HFF-Myc (cell line): ENCODE data around the gene UTP4.

Experiments
- DNase-seq: peaks from one replicate; pipeline ENCODE4 v3.0.0-alpha.2; 2011; ENCODE audit warnings: low read depth; ENCODE audit errors: extremely low read depth
- H3K4me3 ChIP-seq: replicated peaks from 2 replicates; pipeline ENCODE4 v1.5.1; 2011; ENCODE audit warnings: low read depth, mild to moderate bottlenecking, control low read depth, low read length
- TF ChIP-seq, protein P1 (sequence below): IDR thresholded peaks from 2 replicates; pipeline ENCODE4 v1.5.1; 2012; ENCODE audit warnings: mild to moderate bottlenecking, low read depth, low read length, control low read depth; ENCODE audit errors: missing control alignments

UTP4 gene

DNA sequence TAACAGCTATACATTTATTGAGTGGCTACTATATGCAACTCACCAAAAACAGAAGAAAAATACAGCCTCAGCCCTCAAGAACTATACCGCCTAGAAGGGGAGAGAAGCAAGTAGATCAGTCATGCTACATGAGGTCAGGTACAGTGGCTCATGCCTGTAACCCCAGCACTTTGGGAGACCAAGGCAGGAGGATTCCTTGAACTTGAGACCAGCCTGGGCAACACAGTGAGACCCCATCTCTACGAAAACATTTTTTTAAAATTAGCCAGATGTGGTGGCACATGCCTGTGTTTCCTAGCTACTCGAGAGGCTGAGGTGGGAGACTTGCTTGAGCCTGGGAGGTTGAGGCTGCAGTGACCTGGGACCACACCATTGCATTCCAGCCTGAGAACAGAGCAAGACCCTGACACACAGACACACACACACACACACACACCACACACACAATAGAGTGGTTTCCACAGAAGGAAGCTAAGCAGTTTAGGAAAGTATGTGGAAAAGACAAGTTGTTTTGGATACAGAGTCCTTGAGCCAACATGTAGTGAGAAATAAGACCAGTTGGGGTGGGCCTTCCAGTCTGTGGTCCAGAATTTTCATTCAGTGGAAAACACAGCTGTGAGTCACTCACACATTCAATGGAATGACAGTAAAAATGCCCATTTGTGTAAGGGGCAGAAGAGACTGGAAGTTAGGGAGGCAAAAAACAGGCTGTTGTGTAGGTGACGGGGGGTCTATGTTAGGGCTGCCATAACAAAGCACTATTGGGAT is 43.8 kb downstream of the UTP4 start:
- H3K4me3 ChIP-seq: no peak overlapping the region
- TF ChIP-seq, protein P1, sequence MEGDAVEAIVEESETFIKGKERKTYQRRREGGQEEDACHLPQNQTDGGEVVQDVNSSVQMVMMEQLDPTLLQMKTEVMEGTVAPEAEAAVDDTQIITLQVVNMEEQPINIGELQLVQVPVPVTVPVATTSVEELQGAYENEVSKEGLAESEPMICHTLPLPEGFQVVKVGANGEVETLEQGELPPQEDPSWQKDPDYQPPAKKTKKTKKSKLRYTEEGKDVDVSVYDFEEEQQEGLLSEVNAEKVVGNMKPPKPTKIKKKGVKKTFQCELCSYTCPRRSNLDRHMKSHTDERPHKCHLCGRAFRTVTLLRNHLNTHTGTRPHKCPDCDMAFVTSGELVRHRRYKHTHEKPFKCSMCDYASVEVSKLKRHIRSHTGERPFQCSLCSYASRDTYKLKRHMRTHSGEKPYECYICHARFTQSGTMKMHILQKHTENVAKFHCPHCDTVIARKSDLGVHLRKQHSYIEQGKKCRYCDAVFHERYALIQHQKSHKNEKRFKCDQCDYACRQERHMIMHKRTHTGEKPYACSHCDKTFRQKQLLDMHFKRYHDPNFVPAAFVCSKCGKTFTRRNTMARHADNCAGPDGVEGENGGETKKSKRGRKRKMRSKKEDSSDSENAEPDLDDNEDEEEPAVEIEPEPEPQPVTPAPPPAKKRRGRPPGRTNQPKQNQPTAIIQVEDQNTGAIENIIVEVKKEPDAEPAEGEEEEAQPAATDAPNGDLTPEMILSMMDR: no peak
- no peak for DNase-seq

DNA sequence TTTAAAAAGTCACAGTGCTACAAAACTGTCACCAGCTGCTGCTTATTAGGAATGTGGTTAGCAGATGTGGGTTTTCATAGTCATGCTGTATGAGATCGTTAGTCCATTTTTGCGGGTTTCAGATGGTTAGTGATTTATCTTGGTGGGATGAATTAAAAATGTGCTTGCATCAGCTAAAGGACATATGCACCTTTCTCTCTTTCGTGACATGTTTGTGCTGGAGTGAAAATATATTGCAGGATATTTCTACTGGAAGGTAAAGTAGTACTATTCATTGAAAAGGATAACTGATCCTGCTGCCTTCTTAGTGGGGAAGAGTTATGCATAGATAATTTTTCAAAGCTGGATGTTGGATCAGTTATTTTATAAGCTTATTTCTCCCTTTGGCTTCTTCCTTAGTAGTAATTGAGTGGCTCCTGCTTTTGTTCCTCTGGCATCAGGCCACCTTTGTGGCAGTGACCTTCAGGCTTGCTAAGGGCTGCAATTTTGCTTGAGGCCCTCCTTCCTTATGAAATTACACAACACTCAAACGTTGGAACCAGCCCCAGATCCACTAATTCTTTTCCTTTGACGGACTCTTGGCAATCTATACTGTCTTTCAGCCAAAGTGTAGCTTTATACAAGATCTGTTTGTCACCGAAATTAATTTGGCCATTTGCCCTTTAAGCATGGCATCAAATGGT is 47.0 kb downstream of the UTP4 start:
- no peak overlapping the region for H3K4me3 ChIP-seq
- TF ChIP-seq, protein P1: no peak
- DNase-seq: peak; percentile 89

DNA sequence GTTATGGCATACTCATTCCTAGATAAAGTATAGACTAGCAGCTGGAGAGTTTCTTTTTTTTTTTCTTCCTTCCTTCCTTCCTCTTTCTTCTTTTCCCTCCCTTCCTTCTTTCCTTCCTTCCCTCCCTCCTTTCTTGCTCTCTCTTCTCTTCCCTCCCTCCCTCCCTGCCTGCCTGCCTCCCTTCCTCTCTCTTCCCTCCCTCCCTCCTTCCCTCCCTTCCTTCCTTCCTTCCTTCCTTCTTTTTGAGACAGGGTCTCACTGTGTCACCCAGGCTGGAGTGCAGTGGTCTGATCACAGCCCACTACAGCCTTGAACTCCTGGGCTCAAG is 47.5 kb downstream of the UTP4 start:
- TF ChIP-seq, protein P1: no peak
- no peak overlapping the region for H3K4me3 ChIP-seq
- no peak for DNase-seq

DNA sequence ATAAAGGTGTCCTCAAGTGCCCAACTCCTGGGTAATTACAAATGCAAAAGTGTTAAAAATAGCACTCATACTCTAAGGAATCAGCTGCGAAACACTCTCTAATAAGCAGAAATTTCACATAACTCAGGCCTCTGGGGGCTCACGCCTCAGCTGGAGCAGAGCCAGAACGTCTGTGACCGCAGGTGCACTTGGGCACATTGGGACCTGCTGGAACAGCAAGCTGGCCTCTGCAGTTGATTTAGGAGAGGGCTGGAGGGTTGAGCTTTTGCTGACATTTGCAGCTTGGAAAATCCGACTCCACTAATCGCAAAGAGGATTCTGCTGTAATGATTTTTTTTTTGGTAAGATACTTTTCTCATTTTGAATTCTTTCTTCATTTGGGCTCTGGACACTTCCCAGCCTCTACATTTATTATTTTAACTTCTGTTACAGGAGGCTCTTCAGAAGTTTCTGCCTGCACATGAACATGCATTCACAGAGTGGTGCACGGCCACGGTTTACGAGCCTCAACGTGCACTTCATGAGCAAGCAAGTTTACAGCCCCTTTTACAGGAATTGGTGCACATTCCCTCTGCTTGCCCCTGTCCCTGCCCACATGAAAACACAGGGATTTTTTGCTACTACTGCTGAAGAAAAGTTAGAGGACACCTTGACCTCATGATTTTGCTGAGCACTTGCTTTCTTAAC is 50.4 kb downstream of the UTP4 start:
- H3K4me3 ChIP-seq: no peak overlapping the region
- TF ChIP-seq, protein P1: no peak
- DNase-seq: no peak

DNA sequence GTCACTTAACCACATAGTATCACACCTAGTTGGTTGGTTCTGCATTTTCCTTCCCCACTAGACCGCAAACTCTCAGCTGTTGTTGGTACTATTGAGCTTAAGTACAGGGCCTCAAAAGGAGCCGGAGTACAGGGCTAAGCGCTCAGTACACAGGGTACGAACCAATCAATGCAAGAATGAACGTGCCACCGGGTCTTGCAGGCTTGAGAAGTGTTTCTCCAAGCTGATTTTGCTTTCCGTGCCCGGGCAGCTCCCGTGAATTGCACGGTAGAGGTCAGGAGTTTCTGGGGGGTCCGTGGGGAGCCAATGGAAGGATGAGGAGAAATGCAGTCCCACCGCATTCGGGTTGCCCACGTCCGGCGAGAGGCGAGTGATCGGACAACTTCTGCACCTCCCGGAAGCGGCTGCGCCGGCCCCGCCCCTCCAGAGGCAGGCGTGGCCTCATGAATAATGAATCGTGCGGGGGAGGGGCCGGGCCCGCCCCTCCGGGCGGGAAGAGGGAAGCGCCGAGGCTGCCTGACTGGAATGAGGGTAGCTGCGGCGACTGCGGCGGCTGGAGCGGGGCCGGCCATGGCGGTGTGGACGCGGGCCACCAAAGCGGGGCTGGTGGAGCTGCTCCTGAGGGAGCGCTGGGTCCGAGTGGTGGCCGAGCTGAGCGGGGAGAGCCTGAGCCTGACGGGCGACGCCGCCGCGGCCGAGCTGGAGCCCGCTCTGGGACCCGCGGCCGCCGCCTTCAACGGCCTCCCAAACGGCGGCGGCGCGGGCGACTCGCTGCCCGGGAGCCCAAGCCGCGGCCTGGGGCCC is 54.4 kb downstream of the UTP4 start, which contains the start of gene SNTB2:
Gene SNTB2, plus strand, starts transcription at position 523 of the 804 bp plus-strand sequence. Its CDS starts 3 bp downstream, at position 526.
- peak within 1 kb of the TSS; percentile 81 for H3K4me3 ChIP-seq
- no peak for DNase-seq

More for the DNA sequence above, 54.4 kb downstream of the UTP4 start, which contains the start of gene SNTB2:
- TF ChIP-seq, protein P1: no peak
